Ovary (tissue), 9 donors: ENCODE data around the gene C21orf91. TPM values are rescaled to one million over a fixed set of nuclear protein-coding genes. Genes with fewer than 3 reads are reported as not detected.

Experiments
- DNase-seq, 5 donors: peaks; one replicate each; pipeline ENCODE4 v3.0.0-alpha.2; 2019 to 2020
- H3K27ac ChIP-seq, 2 donors: fragments of 200-600 bp; one replicate each; pipeline versions ENCODE4 v1.5.1 to v1.8.0; 2019 to 2022
- H3K27me3 ChIP-seq: fragments of 200-600 bp; one replicate; pipeline ENCODE4 v1.8.0; 2022
- H3K36me3 ChIP-seq: fragments of 200-600 bp; sonication (generic); one replicate; pipeline ENCODE4 v1.5.1; 2019
- H3K4me1 ChIP-seq: one replicate; pipeline ENCODE4 v1.8.1; 2013; ENCODE audit warnings: mild to moderate bottlenecking, moderate library complexity; ENCODE audit not compliant: insufficient read depth
- H3K4me3 ChIP-seq: fragments of 200-600 bp; sonication (generic); one replicate; pipeline ENCODE4 v1.5.1; 2017
- H3K9me3 ChIP-seq, 2 donors: fragments of 200-600 bp in 1 of 2; sonication (generic) in 1 of 2; one replicate each; pipeline versions ENCODE4 v1.5.1 to v1.8.1; 2013 to 2019; ENCODE audit warnings: mild to moderate bottlenecking in 1 of 2, moderate library complexity in 1 of 2
- CTCF ChIP-seq, 3 donors: fragments of 450-650 bp in 2 of 3; fragments of 200-600 bp in 1 of 3; IDR thresholded peaks; one replicate each; pipeline versions ENCODE4 v1.5.1 to v1.8.0; 2016 to 2022; ENCODE audit warnings: antibody characterized with exemption in 3 of 3, mild to moderate bottlenecking in 1 of 3
- EP300 ChIP-seq: sonication (generic); formaldehyde crosslinking; IDR thresholded peaks from one replicate; pipeline ENCODE4 v1.6.1; 2017; ENCODE audit warnings: antibody characterized with exemption
- POLR2A ChIP-seq: fragments of 450-650 bp; IDR thresholded peaks from one replicate; pipeline ENCODE4 v1.6.1; 2017; ENCODE audit warnings: antibody characterized with exemption, mild to moderate bottlenecking, moderate library complexity
- WGBS, 3 donors: extraction: QIAGEN DNeasy Blood & Tissue Kit in 1 of 3; methylation state at CpG; one replicate each; pipeline versions ENCODE4 v1.1.5 to v1.1.7; 2013 to 2017; 5-methylcytosine and 5-hydroxymethylcytosine counted together
- intact Hi-C, 4 donors: fragments of 100-400 bp; cut with DNase I; formaldehyde crosslinking; loops; one replicate each; pipeline versions ENCODE4 v1.11.0 to v1.15.1; 2022 to 2023
- polyA plus RNA-seq, 2 donors: library from polyadenylated mRNA; stranded (reverse); fragments of 200-250 nt in 1 of 2; fragments of 350-450 nt in 1 of 2; fragmentation: Illumina TruSeq in 1 of 2; extraction: RNeasy Lipid Tissue Mini Kit (QIAGEN cat#74804) in 1 of 2; gene quantifications; one replicate each; pipeline ENCODE4 v1.2.3, GENCODE V29; 2013 to 2014
- total RNA-seq, 7 donors: library from RNA; depleted of rRNA in 2 of 7; stranded (reverse); fragments of >200 nt in 2 of 7; fragmentation: NEBNext Ultra II Directional in 3 of 7; extraction: Animal tissue kit (Norgen Biotek cat#: 25700) in 3 of 7; gene quantifications; one replicate each; pipeline versions ENCODE4 v1.1.0 to v1.2.4, GENCODE V29; 2016 to 2023
- donor health status: DM: no; HTN: no; CAD: no; lungs with moderate emphysema.
- donor health status: DM: no; HTN: no; CAD: no.
- donor health status: Bipolar disorder and iron deficiency.
- donor health status: DM: yes; HTN: yes; CAD: no.
- donor health status: DM: no; HTN: no; CAD: no.
- donor health status: DM: yes; HTN: yes; CAD: no.

The C21orf91 gene
- total and polyA plus RNA-seq, 9 donors, result 5.3 to 19.2 (median 14.6) TPM

- H3K9me3 ChIP-seq, result no peaks in the 10 kb centered on the region
- WGBS, 3 donors, result 97 to 100% (median 100%) methylated on average over 1 of the region's 1 CpG
- DNase-seq, result no peak
- no peaks in the 10 kb centered on the region for H3K36me3 ChIP-seq
- no peaks in the 10 kb centered on the region for H3K27me3 ChIP-seq
- H3K4me3 ChIP-seq, result no peak overlapping the region
- intact Hi-C loops, result no loop called here
- TF ChIP-seq CTCF (IDR thresholded peaks at IDR 0.05) (no peak), EP300 (no peak), POLR2A (no peak)
- no peaks in the 10 kb centered on the region for H3K4me1 ChIP-seq
- H3K27ac ChIP-seq, result no peak overlapping the region
Measured at GRCh38 chr21:17796503-17796902, 22.7 kb downstream of the C21orf91 start.

GRCh38 chr21:17796037-17796403, 23.1 kb downstream of the C21orf91 start:
- H3K27me3 ChIP-seq, result no peaks in the 10 kb centered on the region
- no peaks in the 10 kb centered on the region for H3K4me1 ChIP-seq
- TF ChIP-seq POLR2A (no peak), CTCF (IDR thresholded peaks at IDR 0.05) (no peak), EP300 (no peak)
- intact Hi-C loops, result no loop called here
- no peak for DNase-seq
- no peaks in the 10 kb centered on the region for H3K9me3 ChIP-seq
- H3K27ac ChIP-seq, result no peak overlapping the region
- no peaks in the 10 kb centered on the region for H3K36me3 ChIP-seq
- 90 to 93% (median 93%) methylated on average over 1 of the region's 1 CpG for WGBS, 3 donors
- no peak overlapping the region for H3K4me3 ChIP-seq

GRCh38 chr21:17795146-17796036, 23.8 kb downstream of the C21orf91 start:
- H3K9me3 ChIP-seq, result no peaks in the 10 kb centered on the region
- H3K4me1 ChIP-seq, result no peaks in the 10 kb centered on the region
- intact Hi-C loops, result no loop called here
- WGBS, 3 donors, result 93 to 94% (median 93%) methylated on average over 6 of the region's 6 CpGs
- DNase-seq, result no peak
- no peak overlapping the region for H3K27ac ChIP-seq
- H3K36me3 ChIP-seq, result no peaks in the 10 kb centered on the region
- TF ChIP-seq CTCF (IDR thresholded peaks at IDR 0.05) (no peak), EP300 (no peak), POLR2A (no peak)
- H3K4me3 ChIP-seq, result no peak overlapping the region
- H3K27me3 ChIP-seq, result no peaks in the 10 kb centered on the region

- WGBS, 3 donors, result 81 to 91% (median 88%) methylated on average over 4 of the region's 4 CpGs
Measured at GRCh38 chr21:17794518-17795145, 24.5 kb downstream of the C21orf91 start.

More at GRCh38 chr21:17794518-17795145, 24.5 kb downstream of the C21orf91 start:
- TF ChIP-seq CTCF (IDR thresholded peaks at IDR 0.05), result no peak
- no peak for TF ChIP-seq POLR2A
- TF ChIP-seq EP300, result no peak
- Histone ChIP-seq H3K36me3 (no peaks in the 10 kb centered on the region), H3K9me3 (no peaks in the 10 kb centered on the region), H3K4me3 (no peak overlapping the region), H3K4me1 (no peaks in the 10 kb centered on the region), H3K27ac (no peak overlapping the region), H3K27me3 (no peaks in the 10 kb centered on the region)
- intact Hi-C loops, result no loop called here
- DNase-seq, result no peak
